AG04450 (cell line): ENCODE data around the gene PCDHB5. TPM values are rescaled to one million over a fixed set of nuclear protein-coding genes. Genes with fewer than 3 reads are reported as not detected.
A peak's percentile ranks its signal among the peaks of the same experiment; 100 is the strongest.
"Not testable (repeated sequence)": the region's sequence is repeated elsewhere in the genome, so short reads cannot be mapped to it uniquely, and the experiment has no call there.

Experiments
- CTCF ChIA-PET: fragments of 300-600, 350-600 bp; formaldehyde crosslinking; extraction: SDS; loops from one replicate; lab custom pipeline; 2022; ENCODE audit warnings: antibody characterized with exemption, inconsistent platforms; lab: Charles Lee
- POLR2A ChIA-PET: fragments of 350-600 bp; formaldehyde crosslinking; extraction: SDS; loops from one replicate; lab custom pipeline; 2021; ENCODE audit warnings: antibody characterized with exemption, inconsistent platforms; lab: Yijun Ruan, JAX
- DNase-seq: peaks from one replicate; pipeline ENCODE4 v3.0.0-alpha.2; 2011; ENCODE audit warnings: low read depth, low spot score
- H3K27ac ChIP-seq: one replicate; pipeline ENCODE4 v1.5.1; 2012; ENCODE audit warnings: low read depth, low read length, control low read depth
- H3K27me3 ChIP-seq: one replicate; pipeline ENCODE4 v1.6.0; 2012; ENCODE audit warnings: low read length; ENCODE audit not compliant: control insufficient read depth, insufficient read depth
- H3K4me3 ChIP-seq: 2 replicates; pipeline ENCODE4 v1.5.1; 2011; ENCODE audit warnings: mild to moderate bottlenecking, low read depth, low read length, control low read depth
- H3K9me3 ChIP-seq: 2 replicates; pipeline ENCODE4 v1.5.1; 2012; ENCODE audit warnings: low read length; ENCODE audit not compliant: control insufficient read depth, insufficient read depth
- polyA plus RNA-seq: library from polyadenylated mRNA; depleted of rRNA; stranded (reverse); fragments of >200 nt; gene quantifications from 2 replicates; pipeline ENCODE4 v1.2.3, GENCODE V29; 2011; rRNA removed
- TF ChIP-seq, protein P1 (sequence below): IDR thresholded peaks from 2 replicates; pipeline ENCODE4 v1.5.1; 2011; ENCODE audit warnings: low read depth, low read length, control low read depth, inconsistent platforms

The PCDHB5 gene
- polyA plus RNA-seq, 1 experiment, result 0.68 TPM

DNA sequence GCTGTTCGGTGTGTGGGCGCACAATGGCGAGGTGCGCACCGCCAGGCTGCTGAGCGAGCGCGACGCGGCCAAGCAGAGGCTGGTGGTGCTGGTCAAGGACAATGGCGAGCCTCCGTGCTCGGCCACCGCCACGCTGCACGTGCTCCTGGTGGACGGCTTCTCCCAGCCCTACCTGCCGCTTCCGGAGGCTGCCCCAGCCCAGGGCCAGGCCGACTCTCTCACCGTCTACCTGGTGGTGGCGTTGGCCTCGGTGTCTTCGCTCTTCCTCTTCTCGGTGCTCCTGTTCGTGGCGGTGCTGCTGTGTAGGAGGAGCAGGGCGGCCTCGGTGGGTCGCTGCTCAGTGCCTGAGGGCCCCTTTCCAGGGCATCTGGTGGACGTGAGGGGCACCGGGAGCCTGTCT is 44.9 kb downstream of the PCDHB5 start:
- POLR2A ChIA-PET, H3K27me3 ChIP-seq, CTCF ChIA-PET, DNase-seq, H3K27ac ChIP-seq, H3K4me3 ChIP-seq: not testable (repeated sequence)
- peaks cover 24% of the 10 kb centered on the region for H3K9me3 ChIP-seq

DNA sequence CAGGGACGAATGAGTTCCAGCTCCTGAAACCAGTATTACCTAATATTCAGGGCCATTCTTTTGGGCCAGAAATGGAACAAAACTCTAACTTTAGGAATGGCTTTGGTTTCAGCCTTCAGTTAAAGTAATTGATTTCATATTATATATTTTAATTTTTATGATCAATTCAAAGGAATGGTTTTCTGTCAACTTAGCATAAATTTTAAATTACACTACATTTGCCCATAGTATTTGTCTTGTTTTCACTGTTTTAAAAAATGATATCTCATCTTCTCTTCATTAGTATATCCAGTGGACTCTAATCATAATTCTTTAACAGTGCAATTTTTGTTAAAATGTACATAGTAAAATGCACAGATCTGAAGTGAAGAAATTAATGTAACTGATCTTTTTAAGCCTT is 45.3 kb downstream of the PCDHB5 start:
- POLR2A ChIA-PET, result no interaction called here
- H3K27ac ChIP-seq, result no peak overlapping the region
- CTCF ChIA-PET, result no interaction called here

DNA sequence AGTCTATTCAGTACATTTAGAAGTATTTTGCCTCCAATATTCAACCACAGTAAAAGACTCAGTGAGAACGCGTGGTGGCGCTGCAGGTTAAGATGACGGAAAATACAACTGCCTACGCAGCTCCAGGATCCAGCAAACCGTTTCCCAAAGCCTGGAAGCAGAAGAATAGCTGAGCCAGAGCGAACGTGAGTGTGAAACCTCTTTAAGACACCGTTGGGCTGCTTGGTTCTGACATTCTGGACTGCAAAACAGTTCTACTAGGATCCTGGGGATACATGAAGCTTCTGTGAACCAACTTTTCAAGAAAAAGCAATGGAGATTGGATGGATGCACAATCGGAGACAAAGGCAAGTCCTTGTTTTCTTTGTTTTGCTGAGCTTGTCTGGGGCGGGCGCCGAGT is 47.2 kb downstream of the PCDHB5 start, which contains the start of gene PCDHB16:
Gene PCDHB16, plus strand, starts transcription at position 140 of the 400 bp plus-strand sequence. Its CDS starts 173 bp downstream, at position 313.
- ChIA-PET CTCF (interaction anchor here (0.5 to 1.7 kb wide), 8 partner anchors 10 to 385 kb away, joined by 3 to 10 read pairs (median 4); partner anchors contain the start of genes PCDHB10, PCDHB14 and PCDHB7), POLR2A (no interaction called here)
- no peak within 1 kb of the TSS for H3K27ac ChIP-seq
- peak within 1 kb of the TSS; percentile 33 for H3K4me3 ChIP-seq
- H3K9me3 ChIP-seq, result peaks cover 22% of the 10 kb centered on the region
- H3K27me3 ChIP-seq, result no peaks in the 10 kb centered on the region
- DNase-seq, result no peak
- TF ChIP-seq, protein P1, sequence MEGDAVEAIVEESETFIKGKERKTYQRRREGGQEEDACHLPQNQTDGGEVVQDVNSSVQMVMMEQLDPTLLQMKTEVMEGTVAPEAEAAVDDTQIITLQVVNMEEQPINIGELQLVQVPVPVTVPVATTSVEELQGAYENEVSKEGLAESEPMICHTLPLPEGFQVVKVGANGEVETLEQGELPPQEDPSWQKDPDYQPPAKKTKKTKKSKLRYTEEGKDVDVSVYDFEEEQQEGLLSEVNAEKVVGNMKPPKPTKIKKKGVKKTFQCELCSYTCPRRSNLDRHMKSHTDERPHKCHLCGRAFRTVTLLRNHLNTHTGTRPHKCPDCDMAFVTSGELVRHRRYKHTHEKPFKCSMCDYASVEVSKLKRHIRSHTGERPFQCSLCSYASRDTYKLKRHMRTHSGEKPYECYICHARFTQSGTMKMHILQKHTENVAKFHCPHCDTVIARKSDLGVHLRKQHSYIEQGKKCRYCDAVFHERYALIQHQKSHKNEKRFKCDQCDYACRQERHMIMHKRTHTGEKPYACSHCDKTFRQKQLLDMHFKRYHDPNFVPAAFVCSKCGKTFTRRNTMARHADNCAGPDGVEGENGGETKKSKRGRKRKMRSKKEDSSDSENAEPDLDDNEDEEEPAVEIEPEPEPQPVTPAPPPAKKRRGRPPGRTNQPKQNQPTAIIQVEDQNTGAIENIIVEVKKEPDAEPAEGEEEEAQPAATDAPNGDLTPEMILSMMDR, result peak; percentile 21; the same call in 1 of the 2 replicates

More for the DNA sequence above, 45.3 kb downstream of the PCDHB5 start:
- no peak overlapping the region for H3K4me3 ChIP-seq
- no peaks in the 10 kb centered on the region for H3K27me3 ChIP-seq
- H3K9me3 ChIP-seq, result peaks cover 22% of the 10 kb centered on the region
- DNase-seq, result no peak
- TF ChIP-seq, protein P1, result no peak

DNA sequence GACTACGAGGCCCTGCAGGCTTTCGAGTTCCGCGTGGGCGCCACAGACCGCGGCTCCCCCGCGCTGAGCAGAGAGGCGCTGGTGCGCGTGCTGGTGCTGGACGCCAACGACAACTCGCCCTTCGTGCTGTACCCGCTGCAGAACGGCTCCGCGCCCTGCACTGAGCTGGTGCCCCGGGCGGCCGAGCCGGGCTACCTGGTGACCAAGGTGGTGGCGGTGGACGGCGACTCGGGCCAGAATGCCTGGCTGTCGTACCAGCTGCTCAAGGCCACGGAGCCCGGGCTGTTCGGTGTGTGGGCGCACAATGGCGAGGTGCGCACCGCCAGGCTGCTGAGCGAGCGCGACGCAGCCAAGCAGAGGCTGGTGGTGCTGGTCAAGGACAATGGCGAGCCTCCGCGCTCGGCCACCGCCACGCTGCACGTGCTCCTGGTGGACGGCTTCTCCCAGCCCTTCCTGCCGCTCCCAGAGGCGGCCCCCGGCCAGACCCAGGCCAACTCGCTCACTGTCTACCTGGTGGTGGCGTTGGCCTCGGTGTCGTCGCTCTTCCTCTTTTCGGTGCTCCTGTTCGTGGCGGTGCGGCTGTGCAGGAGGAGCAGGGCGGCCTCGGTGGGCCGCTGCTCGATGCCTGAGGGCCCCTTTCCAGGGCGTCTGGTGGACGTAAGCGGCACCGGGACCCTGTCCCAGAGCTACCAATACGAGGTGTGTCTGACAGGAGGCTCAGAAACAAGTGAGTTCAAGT is 49.3 kb downstream of the PCDHB5 start:
- H3K27ac ChIP-seq, H3K4me3 ChIP-seq, H3K27me3 ChIP-seq, POLR2A ChIA-PET, DNase-seq: not testable (repeated sequence)
- peaks cover 27% of the 10 kb centered on the region for H3K9me3 ChIP-seq
- CTCF ChIA-PET, result interaction anchor here (0.7 kb wide), 1 partner anchor 435 kb away, joined by 3 read pairs; the partner anchor contains the start of gene DIAPH1

DNA sequence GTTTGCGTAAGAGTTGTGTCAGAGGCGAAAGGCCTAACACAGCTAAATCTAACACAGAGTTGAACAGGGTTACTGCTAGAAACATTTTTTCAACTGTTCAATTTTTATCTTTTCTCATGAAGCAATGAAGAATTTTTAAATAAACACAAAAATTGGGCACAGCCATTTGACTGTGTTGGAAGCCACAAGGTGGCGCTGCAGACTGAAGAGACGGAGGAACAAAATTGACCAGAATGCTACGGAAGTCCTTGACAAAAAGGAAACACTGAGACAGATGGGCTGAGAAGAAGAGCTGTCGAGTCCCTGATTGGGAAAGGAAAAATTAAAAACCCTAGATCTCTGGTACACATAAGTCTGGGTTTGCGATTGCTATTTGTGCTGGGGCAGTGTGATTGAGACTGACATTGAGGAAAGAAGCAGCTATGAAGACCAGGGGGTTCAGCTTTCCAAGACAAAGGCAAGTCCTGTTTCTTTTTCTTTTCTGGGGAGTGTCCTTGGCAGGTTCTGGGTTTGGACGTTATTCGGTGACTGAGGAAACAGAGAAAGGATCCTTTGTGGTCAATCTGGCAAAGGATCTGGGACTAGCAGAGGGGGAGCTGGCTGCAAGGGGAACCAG is 52.0 kb downstream of the PCDHB5 start, which contains the start of gene PCDHB9:
Gene PCDHB9, plus strand, starts transcription at position 265 of the 616 bp plus-strand sequence. Its CDS starts 158 bp downstream, at position 423.
- CTCF ChIA-PET, result interaction anchor here (0.7 to 1.7 kb wide), 7 partner anchors 9 to 380 kb away, joined by 3 to 13 read pairs (median 3); no protein-coding TSS in a partner anchor
- DNase-seq, result no peak
- peaks cover 26% of the 10 kb centered on the region for H3K9me3 ChIP-seq
- TF ChIP-seq, protein P1, result no peak
- POLR2A ChIA-PET, result no interaction called here
- H3K27me3 ChIP-seq, result no peaks in the 10 kb centered on the region
- H3K27ac ChIP-seq, result no peak within 1 kb of the TSS
- no peak within 1 kb of the TSS for H3K4me3 ChIP-seq

Other genes starting within 250 kb of the PCDHB5 start
- 0.02 and 0.04 TPM in 2 replicates for gene PCDHAC1, start 208.9 kb upstream of the PCDHB5 start, polyA plus RNA-seq
- not detected in 2 replicates for gene PCDHAC2, start 168.7 kb upstream of the PCDHB5 start, polyA plus RNA-seq
- not detected in 2 replicates for gene PCDHB1, start 83.8 kb upstream of the PCDHB5 start, polyA plus RNA-seq
- gene PCDHB2, start 40.6 kb upstream of the PCDHB5 start, polyA plus RNA-seq, result 0.86 and 1.1 TPM in 2 replicates
- gene PCDHB3, start 34.7 kb upstream of the PCDHB5 start, polyA plus RNA-seq, result 0.12 and 0.15 TPM in 2 replicates
- gene PCDHB4, start 13.4 kb upstream of the PCDHB5 start, polyA plus RNA-seq, result 0.04 and 0.06 TPM in 2 replicates
- gene PCDHB6, start 14.9 kb downstream of the PCDHB5 start, polyA plus RNA-seq, result 0.21 TPM in 2 replicates
- gene PCDHB7, start 37.4 kb downstream of the PCDHB5 start, polyA plus RNA-seq, result 0.61 and 0.62 TPM in 2 replicates
- gene PCDHB8, start 42.6 kb downstream of the PCDHB5 start, polyA plus RNA-seq, result 0.20 and 0.25 TPM in 2 replicates
- 0.45 and 0.66 TPM in 2 replicates for gene PCDHB16, start 47.2 kb downstream of the PCDHB5 start, polyA plus RNA-seq
- 0.22 and 0.45 TPM in 2 replicates for gene PCDHB9, start 52.0 kb downstream of the PCDHB5 start, polyA plus RNA-seq
- 0.45 and 0.74 TPM in 2 replicates for gene PCDHB10, start 57.1 kb downstream of the PCDHB5 start, polyA plus RNA-seq
- 0.16 and 0.25 TPM in 2 replicates for gene PCDHB11, start 64.4 kb downstream of the PCDHB5 start, polyA plus RNA-seq
- 0.32 and 0.40 TPM in 2 replicates for gene PCDHB12, start 73.5 kb downstream of the PCDHB5 start, polyA plus RNA-seq
- gene PCDHB13, start 78.7 kb downstream of the PCDHB5 start, polyA plus RNA-seq, result 0.60 and 0.73 TPM in 2 replicates
- 0.98 and 1.1 TPM in 2 replicates for gene PCDHB14, start 88.1 kb downstream of the PCDHB5 start, polyA plus RNA-seq
- gene PCDHB15, start 110.2 kb downstream of the PCDHB5 start, polyA plus RNA-seq, result 0.88 and 0.93 TPM in 2 replicates
- not detected in 2 replicates for gene SLC25A2, start 168.8 kb downstream of the PCDHB5 start, polyA plus RNA-seq
- gene TAF7, start 185.6 kb downstream of the PCDHB5 start, polyA plus RNA-seq, result 60.3 and 71.0 TPM in 2 replicates
- 1.9 and 2.2 TPM in 2 replicates for gene PCDHGA1, start 195.3 kb downstream of the PCDHB5 start, polyA plus RNA-seq
- 6.1 and 6.3 TPM in 2 replicates for gene PCDHGA2, start 203.6 kb downstream of the PCDHB5 start, polyA plus RNA-seq
- gene PCDHGA3, start 208.6 kb downstream of the PCDHB5 start, polyA plus RNA-seq, result 0.92 and 1.2 TPM in 2 replicates
- gene PCDHGB1, start 214.9 kb downstream of the PCDHB5 start, polyA plus RNA-seq, result 3.2 TPM in 2 replicates
- gene PCDHGA4, start 219.8 kb downstream of the PCDHB5 start, polyA plus RNA-seq, result 6.3 and 7.6 TPM in 2 replicates
- 4.6 and 4.8 TPM in 2 replicates for gene PCDHGB2, start 224.8 kb downstream of the PCDHB5 start, polyA plus RNA-seq
- 1.4 and 1.8 TPM in 2 replicates for gene PCDHGA5, start 229.0 kb downstream of the PCDHB5 start, polyA plus RNA-seq
- gene PCDHGB3, start 235.0 kb downstream of the PCDHB5 start, polyA plus RNA-seq, result 3.6 and 4.3 TPM in 2 replicates
- 4.7 and 4.8 TPM in 2 replicates for gene PCDHGA6, start 238.7 kb downstream of the PCDHB5 start, polyA plus RNA-seq
- gene PCDHGA7, start 247.5 kb downstream of the PCDHB5 start, polyA plus RNA-seq, result 2.7 TPM in 2 replicates